Superior temporal gyrus (tissue), 1 donor: ENCODE results near the gene DMRT3.
A peak's percentile ranks its signal among the peaks of the same experiment; 100 is the strongest.
"Not testable (repeated sequence)": the region's sequence is repeated elsewhere in the genome, so short reads cannot be mapped to it uniquely, and the experiment has no call there.

Experiments
- DNase-seq: peaks from one replicate; pipeline ENCODE4 v3.0.0-alpha.2; 2016; ENCODE audit errors: extremely low spot score

Gene DMRT3

DNA sequence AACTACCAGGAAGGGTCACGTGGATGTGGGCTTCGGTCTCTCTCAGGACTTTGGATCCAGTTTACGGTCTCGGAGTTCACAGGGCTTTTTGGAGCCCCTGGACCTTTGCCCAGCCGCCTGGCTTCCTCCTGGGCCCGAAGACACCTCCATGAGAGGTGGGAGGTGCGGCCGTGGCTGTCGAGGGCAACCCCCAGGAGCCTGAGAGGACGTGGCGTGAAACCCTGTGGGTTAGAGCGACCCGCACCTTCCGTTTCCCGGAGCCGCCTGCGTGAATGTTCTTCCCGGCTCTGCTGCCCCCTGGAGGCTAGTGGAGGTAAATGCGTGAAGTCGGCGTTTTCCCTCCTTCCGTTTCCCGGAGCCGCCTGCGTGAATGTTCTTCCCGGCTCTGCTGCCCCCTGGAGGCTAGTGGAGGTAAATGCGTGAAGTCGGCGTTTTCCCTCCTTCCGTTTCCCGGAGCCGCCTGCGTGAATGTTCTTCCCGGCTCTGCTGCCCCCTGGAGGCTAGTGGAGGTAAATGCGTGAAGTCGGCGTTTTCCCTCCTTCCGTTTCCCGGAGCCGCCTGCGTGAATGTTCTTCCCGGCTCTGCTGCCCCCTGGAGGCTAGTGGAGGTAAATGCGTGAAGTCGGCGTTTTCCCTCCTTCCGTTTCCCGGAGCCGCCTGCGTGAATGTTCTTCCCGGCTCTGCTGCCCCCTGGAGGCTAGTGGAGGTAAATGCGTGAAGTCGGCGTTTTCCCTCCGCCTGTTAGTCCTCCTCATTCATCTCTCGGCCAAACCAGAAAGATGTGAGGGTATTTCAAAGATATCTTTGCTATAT is 22.1 kb downstream of the DMRT3 start:
- DNase-seq = not testable (repeated sequence)

DNA sequence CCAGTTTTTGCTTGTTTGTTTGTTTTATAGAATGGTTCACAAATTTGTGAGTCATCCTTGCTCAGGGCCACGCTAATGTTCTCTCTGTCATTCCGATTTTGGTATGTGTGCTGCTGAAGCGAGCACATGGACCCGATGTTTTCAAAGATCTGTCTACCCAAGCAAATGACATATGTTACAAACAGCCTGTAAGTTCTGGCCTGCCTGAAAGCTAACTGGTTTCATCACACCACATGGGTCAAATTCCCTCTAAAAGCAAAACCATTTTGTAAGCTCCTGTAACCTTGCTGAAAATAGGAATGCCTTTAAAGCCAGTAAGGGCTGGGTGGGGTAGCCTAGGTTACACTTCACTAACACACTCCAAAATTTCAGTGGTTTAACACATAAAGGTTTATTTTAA is 25.4 kb downstream of the DMRT3 start:
- DNase-seq = no peak

DNA sequence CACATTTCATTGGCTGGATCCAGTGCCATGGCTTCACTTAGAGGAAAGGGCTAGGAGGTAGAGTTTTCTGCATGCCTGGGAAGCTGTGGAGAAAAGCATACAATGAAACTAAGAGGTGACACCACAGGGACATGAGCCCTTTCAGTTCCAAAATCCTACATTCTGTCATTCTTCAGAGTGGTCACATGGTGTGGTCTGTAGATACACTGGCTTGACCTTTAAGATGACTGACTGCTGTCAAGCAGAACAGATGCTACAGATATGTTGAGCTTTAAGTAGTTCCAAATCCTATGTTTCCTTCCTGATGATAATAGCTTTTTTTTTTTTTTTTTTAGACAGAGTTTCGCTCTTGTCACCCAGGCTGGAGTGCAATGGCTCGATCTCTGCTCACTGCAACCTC is 26.2 kb downstream of the DMRT3 start:
- DNase-seq = no peak

DNA sequence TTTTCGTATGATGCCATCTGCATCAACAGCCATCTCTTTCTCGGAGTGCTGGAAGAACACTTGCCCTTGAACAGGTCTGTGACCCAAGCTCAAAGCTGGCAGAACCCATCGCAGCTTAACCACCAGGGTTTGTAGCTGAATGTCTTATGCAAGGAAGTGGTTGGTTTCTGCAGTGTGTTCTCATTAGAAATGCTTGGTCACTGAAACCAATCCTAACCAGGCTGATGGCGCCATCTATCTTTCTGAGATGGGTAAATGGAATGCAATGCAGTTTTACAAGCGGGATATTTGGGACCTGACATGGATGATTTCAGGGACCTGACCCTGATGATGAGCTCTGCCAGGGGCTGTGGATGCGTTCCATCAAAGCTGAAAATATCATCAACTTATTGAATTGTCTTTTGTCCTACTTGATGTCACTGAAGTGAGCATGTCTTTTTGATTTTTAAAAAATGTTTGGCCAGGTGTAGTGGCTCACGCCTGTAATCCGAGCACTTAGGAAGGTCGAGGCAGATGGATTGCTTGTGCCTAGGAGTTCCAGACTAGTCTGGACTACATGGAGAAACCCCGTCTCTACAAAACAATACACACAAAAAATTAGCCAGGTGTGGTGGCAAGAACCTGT is 28.7 kb downstream of the DMRT3 start:
- DNase-seq = peak; percentile 81

DNA sequence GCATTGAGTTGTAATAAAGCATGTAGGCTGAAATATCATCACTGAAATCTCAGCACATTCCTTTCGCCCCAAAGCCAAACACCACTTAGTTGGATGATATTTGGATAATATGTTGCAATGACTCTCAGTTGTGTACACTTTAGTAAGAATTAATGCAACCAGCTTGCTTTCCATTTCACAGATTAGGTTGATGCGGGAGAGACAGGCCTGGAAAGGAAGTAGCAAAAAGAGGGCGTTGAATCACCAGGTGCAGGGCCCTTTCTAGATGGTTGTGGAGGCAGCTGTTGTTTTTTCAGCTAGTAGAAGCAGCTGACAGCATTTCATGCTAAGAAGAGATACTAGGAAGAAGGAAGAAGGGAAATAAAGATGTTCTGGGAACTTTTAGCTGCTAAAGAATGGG is 30.9 kb downstream of the DMRT3 start:
- no peak for DNase-seq

DNA sequence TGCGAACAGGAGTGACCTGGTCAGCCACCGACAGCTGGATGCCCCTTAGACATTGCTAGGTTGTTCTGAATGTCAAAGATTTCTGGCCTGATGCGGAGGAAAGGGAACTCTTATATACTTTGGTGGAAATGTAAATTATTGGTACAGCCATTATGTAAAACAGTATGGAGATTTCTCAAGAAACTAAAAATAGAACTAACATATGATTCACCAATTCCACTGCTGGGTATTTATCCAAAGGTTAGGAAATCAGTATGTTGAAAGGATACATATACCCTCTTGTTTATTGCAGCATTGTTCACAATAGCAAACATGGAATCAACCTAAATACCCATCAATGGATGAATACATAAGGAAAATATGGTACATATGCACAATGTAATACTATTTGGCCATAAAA is 31.8 kb downstream of the DMRT3 start:
- no peak for DNase-seq

DNA sequence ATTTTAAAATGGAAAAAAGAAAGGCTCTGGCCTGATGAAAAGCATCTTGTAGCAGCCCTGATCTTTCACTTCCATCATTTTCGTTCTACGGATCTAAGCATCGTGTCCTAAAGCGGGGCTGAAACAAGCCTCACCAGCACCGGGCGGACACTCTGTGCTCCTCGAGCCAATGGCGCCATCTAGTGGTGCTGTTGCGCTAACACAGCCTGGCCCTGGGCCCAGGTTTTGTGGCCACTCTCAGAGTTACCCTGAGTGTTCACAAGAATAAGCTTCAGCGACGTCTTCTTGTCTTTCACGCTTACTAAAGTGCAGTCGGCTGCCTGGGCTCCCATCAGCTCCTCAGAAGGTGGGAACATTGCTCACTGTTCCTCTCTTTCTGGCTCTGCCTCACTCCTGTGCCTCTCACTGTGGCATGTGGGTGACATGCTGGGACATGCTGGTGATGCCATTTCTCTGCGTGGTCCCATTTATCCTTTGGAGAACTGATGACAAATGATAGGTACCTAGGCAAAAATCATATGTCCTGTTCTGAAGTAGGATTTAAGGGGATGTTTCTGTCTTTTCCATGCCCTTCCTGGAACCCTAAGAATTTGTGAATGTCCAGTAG is 32.7 kb downstream of the DMRT3 start:
- peak; percentile 97 for DNase-seq

DNA sequence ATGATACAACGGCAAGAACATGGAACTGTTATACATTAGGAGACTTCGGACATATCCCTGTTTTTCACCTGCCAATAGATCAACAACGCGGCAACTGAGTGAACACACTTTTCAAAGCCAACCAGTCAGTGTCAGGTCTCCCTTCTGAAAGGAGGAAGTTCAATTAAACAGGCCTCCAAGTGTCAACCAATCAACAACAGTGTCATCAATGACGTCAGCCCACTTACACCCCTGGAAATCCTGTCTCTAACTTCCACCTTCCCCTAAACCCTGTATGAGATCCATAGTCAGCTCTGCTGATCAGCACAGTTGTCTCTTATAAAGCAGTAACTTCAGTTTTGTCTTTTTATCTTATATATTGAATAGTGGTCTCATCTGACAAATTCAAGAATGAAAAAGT is 36.6 kb downstream of the DMRT3 start:
- DNase-seq = no peak

DNA sequence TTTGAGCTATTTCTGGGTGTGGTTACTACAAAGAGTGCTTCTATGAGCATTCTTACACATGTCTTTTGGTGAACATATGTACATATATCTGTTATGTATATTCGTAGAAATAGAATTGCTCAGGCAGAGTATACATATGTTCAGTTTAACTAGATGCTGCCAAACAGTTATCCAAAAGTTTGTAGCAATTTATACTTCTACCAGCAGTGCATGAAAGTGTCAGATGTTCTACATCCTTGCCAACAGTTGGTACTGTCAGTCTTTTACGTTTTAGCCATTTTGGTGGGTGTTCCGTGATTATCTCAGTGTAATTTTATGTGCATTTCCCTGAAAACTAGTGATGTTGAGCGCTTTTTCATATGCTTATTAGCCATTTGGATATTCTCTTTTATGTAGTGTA is 37.8 kb downstream of the DMRT3 start:
- no peak for DNase-seq

DNA sequence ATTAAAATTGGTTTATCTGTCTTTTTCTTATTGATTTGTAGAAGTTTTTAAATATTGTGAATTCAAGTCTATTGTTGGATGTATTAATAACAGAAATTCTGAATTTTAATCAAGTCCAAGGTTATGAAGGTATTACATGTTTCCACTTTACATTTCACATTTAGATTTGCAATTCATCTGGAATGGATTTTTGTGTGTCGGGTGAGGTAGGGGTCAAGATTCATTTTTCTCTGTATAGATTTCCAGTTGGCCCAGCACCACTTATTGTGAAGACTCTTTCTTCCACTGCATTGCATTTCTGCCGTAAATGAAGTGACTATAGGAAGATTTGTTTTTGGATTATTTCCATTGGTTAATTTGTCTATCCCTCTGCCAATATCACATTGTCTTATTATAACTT is 38.2 kb downstream of the DMRT3 start:
- no peak for DNase-seq

DNA sequence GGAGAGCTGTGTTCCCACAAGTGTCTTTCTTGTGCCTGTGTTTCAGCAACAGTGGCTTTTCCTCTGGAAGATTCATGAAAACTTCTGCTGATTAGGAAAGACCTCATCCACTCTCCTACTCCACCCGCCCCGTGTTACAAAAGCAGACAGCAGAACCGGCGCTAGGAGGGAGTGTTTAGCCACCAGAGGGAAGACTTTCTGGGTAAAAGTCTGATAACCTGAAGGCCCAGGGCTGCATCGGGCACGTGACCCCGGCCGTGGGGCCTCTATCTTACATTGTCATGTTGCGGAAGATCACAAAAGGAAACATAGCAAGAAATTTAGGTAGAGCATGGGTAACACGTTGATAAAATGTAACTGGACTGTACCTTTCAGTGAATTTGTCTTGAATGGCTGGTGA is 41.7 kb downstream of the DMRT3 start:
- DNase-seq = no peak

DNA sequence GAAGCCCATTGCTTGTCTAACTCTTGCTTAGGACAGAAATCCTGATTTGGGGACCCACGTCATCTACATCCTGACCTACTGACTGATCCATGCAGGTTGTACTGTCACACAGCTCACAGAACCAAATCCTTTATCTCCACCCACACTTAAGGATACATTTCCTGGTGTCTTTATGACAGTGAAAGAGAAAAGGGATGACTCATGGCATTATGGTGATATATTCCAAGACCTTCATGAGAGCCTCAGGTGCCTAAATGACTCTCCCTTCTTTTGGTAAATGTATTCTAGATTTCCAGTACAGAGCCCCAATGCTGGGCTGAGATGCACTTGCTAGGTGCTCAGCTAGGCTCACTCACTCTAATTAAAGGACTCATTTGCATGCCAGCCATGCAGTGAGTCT is 47.7 kb downstream of the DMRT3 start:
- no peak for DNase-seq

DNA sequence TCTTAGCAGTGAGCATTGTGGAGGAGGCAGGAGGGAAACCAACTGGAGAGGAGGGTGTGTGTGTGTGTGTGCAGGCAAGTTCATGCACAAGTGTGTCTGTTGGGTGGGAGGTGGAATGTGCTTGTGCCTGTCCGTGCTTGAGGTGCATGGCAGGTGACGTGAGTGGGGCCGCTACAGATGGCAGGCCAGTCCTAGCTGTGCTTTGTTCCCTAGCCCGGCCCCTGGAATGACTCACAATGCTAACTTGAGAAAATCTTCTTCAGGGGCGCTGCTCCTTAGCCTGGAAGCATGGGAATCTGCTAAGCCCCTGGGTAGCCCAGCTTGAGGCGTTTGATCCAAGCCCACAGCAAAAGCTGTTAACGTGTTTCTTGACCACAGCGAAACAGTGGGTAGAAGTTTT is 48.7 kb downstream of the DMRT3 start:
- no peak for DNase-seq

DNA sequence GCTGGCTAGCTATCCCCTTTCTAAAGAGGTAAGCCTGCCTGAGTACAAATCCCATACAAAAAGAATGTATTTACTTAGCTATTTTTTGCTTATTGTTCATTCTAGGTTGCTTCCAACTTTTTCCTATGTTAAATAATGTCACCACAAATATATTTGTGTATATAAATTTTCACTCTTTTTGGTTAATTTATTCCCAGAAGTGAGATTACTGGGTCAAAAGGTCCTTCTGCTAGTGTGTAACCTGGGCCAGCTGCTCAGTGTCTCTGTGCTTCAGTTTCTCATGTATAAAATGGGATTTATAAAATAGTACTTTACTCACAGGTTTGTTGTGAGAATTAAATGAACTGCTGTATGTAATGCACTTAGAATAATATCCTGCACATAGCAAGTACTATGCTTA is 49.8 kb downstream of the DMRT3 start:
- no peak for DNase-seq

DNA sequence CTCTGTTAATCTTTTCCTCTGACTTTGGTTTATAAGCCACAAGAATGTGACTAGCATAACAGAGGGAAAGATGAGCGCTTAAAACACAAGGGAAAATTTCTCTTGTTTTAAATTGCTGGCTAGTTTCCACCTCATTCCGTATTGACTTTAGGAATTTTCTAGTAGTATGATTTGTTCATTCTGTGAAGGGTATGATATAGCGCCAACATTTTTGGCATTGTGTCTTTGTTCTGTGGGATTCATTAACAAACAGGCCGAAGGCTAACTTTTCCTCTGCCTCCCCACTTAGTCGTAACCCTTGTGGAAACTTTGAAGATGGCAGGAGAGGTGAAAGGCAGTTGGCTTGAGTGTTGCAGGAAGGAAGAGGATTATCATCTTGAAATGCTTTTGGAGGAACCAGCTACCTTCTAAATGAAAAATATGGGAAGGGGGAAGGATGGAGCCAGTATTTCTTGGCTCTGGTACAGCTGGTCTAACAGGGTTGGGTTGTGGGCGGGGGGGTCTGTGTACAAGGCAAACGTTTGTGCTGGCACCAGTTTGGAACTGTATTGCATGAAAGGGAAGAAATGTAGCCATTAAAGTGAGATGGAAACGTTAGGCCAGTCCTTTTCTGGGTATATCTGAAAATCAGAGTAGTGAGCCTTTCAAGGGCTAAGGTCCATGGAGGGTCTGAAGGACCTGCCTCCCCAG is 52.2 kb downstream of the DMRT3 start:
- DNase-seq = no peak

DNA sequence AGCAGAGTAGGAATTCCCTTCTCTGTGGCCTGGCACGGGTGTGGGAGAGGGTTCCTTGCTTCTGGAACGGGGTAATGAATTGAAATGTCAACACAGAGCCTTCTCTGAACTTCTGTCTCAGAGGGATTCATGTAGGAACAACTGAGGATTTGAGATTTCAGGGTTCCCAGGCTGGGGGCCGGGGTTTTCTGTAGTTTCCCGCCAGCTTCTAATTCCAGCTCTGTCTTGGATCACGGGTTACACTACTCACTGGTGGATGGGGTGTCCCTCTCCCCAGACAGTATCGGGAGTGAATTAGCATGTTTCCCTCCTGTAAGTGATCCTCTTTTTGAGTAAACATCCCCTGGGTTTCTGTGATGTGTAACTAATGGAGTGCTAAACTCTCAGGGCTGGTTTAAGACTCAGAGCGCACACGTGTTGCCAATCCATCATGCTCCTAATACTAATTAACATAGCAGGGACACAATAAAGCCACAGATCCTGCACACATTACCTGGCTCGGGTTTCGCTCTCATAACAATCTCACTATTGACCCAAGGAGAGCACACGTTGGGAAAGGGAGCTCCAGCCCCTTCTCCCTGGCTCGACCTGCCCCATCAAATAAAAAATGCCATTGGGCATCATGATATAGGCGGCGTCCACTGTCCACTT is 55.6 kb downstream of the DMRT3 start:
- DNase-seq = no peak

DNA sequence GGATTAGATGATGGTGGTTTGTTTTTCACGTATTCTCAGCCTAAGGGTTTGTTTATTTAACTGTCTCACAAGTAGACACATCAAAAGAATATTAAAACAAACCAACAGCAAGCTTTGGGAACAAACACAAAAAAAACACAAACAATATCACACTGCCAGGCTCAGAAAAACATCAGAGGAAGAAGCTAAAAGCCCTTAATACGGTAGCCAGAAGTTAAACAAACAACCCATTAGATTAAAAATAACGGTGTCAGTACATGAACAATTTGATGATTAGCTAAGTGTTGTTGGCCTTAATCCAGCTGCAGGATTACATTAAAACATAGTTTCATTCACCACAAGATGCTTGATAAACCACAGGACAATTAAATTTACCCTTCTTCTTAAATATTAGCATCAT is 57.8 kb downstream of the DMRT3 start:
- DNase-seq = no peak

DNA sequence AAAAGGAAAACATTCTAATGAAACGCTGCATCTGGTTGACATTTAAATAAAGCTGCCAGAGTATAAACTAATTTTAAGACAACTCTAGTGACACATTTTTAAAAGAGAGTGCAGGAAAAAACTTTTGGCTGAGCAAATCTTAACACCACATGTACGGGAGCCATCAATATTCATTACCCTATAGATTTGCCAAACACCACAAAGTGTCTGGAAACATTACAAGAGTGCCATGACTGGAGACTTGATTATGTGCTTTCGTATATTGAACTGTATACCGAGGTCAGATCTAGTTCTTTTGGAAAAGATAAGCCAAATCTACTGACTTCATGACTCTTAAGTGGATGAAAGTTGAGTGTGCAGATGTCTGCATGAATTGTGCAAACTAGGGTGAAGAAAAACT is 63.1 kb downstream of the DMRT3 start:
- no peak for DNase-seq
